ENCODE measurements around the gene HMGN3. TPM values are rescaled to one million over a fixed set of nuclear protein-coding genes. Genes with fewer than 3 reads are reported as not detected.

HMGN3 gene
- polyA plus RNA-seq, 1 of the 3 experiments (the other 2 are of a cell fraction): 64.5 TPM

GRCh38 chr6:79167931-79168694, 66.4 kb downstream of the HMGN3 start:
- TF ChIP-seq TCF12 (IDR thresholded peaks at IDR 0.05): no peak
- no peak for TF ChIP-seq USF2 (IDR thresholded peaks at IDR 0.05; ENCODE audit: borderline replicate concordance, low read depth, low read length)
- TF ChIP-seq RCOR1 (IDR thresholded peaks at IDR 0.05; ENCODE audit: low read length): no peak
- Histone ChIP-seq H3K4me1 (ENCODE audit: control insufficient read depth in 1 of 2, insufficient read depth in 2 of 2, low read depth in 1 of 2, low read length in 1 of 2) (no peaks in the 10 kb centered on the region; a peak in 1 of 4 replicates), H3K4me2 (no peak overlapping the region), H3K36me3 (replicated peaks in 1 of 2; ENCODE audit: control insufficient read depth in 1 of 2, insufficient read depth in 2 of 2, low read length in 1 of 2) (no peaks in the 10 kb centered on the region), H3K27me3 (ENCODE audit: insufficient read depth) (no peaks in the 10 kb centered on the region), H3K79me2 (ENCODE audit: insufficient read depth) (no peaks in the 10 kb centered on the region), H2AFZ (ENCODE audit: low read depth) (no peak overlapping the region), H4K20me1 (ENCODE audit: insufficient read depth) (no peaks in the 10 kb centered on the region), H3K9me2 (no peaks in the 10 kb centered on the region), H3F3A (replicated peaks; ENCODE audit: insufficient read depth) (no peaks in the 10 kb centered on the region), H3K4me3 (ENCODE audit: low read depth in 2 of 2, low read length in 1 of 2) (no peak overlapping the region), H3K27ac (ENCODE audit: low read depth in 2 of 2, low read length in 1 of 2) (no peak overlapping the region), H3K9me3 (no peaks in the 10 kb centered on the region), H3K9ac (no peak overlapping the region)
- DNase-seq: no peak
- CTCF ChIA-PET: no interaction called here
- 59% methylated on average over 9 of the region's 9 CpGs for WGBS (ENCODE audit: low lambda C conversion rate)
- POLR2A ChIA-PET: no interaction called here

- WGBS (ENCODE audit: low lambda C conversion rate): 83% methylated on average over 1 of the region's 1 CpG
- ChIA-PET CTCF (no interaction called here), POLR2A (no interaction called here)
- Histone ChIP-seq H3K9me3 (no peaks in the 10 kb centered on the region), H2AFZ (ENCODE audit: low read depth) (no peak overlapping the region), H3K4me2 (no peak overlapping the region), H3K36me3 (replicated peaks in 1 of 2; ENCODE audit: control insufficient read depth in 1 of 2, insufficient read depth in 2 of 2, low read length in 1 of 2) (no peaks in the 10 kb centered on the region), H3K27me3 (ENCODE audit: insufficient read depth) (no peaks in the 10 kb centered on the region; the same call in 1 of the 2 replicates), H3K4me1 (ENCODE audit: control insufficient read depth in 1 of 2, insufficient read depth in 2 of 2, low read depth in 1 of 2, low read length in 1 of 2) (no peaks in the 10 kb centered on the region), H3K9ac (no peak overlapping the region), H3F3A (replicated peaks; ENCODE audit: insufficient read depth) (no peaks in the 10 kb centered on the region), H3K27ac (ENCODE audit: low read depth in 2 of 2, low read length in 1 of 2) (no peak overlapping the region), H3K4me3 (ENCODE audit: low read depth in 2 of 2, low read length in 1 of 2) (no peak overlapping the region), H3K9me2 (no peaks in the 10 kb centered on the region), H3K79me2 (ENCODE audit: insufficient read depth) (no peaks in the 10 kb centered on the region), H4K20me1 (ENCODE audit: insufficient read depth) (no peaks in the 10 kb centered on the region)
- no peak for TF ChIP-seq RFX5 (IDR thresholded peaks at IDR 0.05; ENCODE audit: low read length)
- TF ChIP-seq GABPA (IDR thresholded peaks at IDR 0.05; ENCODE audit: low read depth): no peak
- TF ChIP-seq MAX (IDR thresholded peaks at IDR 0.05; ENCODE audit: low read depth): no peak
- TF ChIP-seq MEF2A (IDR thresholded peaks at IDR 0.05; ENCODE audit: borderline replicate concordance, low read depth): no peak
- TF ChIP-seq NFIC (IDR thresholded peaks at IDR 0.05; ENCODE audit: borderline replicate concordance): no peak
- no peak for TF ChIP-seq GATA2 (CRISPR knock-in tag; IDR thresholded peaks at IDR 0.05)
- no peak for TF ChIP-seq TEAD4 (IDR thresholded peaks at IDR 0.05; ENCODE audit: borderline replicate concordance, insufficient read depth)
- TF ChIP-seq JUND (IDR thresholded peaks at IDR 0.05): no peak
- TF ChIP-seq SIN3A (IDR thresholded peaks at IDR 0.05; ENCODE audit: borderline replicate concordance, low read depth, low read length): no peak
- no peak for TF ChIP-seq IRF3 (IDR thresholded peaks at IDR 0.05; ENCODE audit: low read depth, low read length)
- TF ChIP-seq CTCF (IDR thresholded peaks at IDR 0.05): no peak
- DNase-seq: no peak
Measured at GRCh38 chr6:79159846-79160245, 74.6 kb downstream of the HMGN3 start.
